Neural cell (in vitro differentiated cells): Measurements from ENCODE around the gene PANX1. TPM values are rescaled to one million over a fixed set of nuclear protein-coding genes. Genes with fewer than 3 reads are reported as not detected.
"Not testable (repeated sequence)": the region's sequence is repeated elsewhere in the genome, so short reads cannot be mapped to it uniquely, and the experiment has no call there.

Experiments used
- H2AFZ ChIP-seq: fragments of 200-600, 300-800 bp; sonication (generic), shearing (Covaris generic); 2 replicates; pipeline ENCODE4 v1.6.0; 2014; ENCODE audit warnings: low read depth, mild to moderate bottlenecking, antibody characterized with exemption, low read length, moderate library complexity
- H3F3A ChIP-seq: fragments of 200-600 bp; shearing (Covaris generic); 2 replicates; pipeline ENCODE4 v1.6.1; 2016; ENCODE audit warnings: mild to moderate bottlenecking, moderate library complexity, mixed read lengths, antibody characterized with exemption, low read length; ENCODE audit not compliant: insufficient read depth, poor library complexity, severe bottlenecking
- H3K27ac ChIP-seq: fragments of 200-600, 300-800 bp; sonication (generic), shearing (Covaris generic); 2 replicates; pipeline ENCODE4 v1.5.1; 2014; ENCODE audit warnings: mild to moderate bottlenecking, low read length, moderate library complexity
- H3K27me3 ChIP-seq: fragments of 300-800, 200-600 bp; sonication (generic), shearing (Covaris generic); 2 replicates; pipeline ENCODE4 v1.6.0; 2014; ENCODE audit warnings: mild to moderate bottlenecking, low read depth, low read length, moderate library complexity; ENCODE audit not compliant: insufficient read depth
- H3K36me3 ChIP-seq: fragments of 300-800, 200-600 bp; sonication (generic), shearing (Covaris generic); 2 replicates; pipeline ENCODE4 v1.5.1; 2014; ENCODE audit warnings: mild to moderate bottlenecking, antibody characterized with exemption, low read length, moderate library complexity; ENCODE audit not compliant: insufficient read depth
- H3K4me2 ChIP-seq: fragments of 300-800, 200-600 bp; sonication (generic), shearing (Covaris generic); 2 replicates; pipeline ENCODE4 v1.6.0; 2014; ENCODE audit warnings: mild to moderate bottlenecking, low read length
- H3K4me3 ChIP-seq: fragments of 300-800, 200-600 bp; sonication (generic), shearing (Covaris generic); 2 replicates; pipeline ENCODE4 v1.5.1; 2014; ENCODE audit warnings: mild to moderate bottlenecking, low read length, moderate library complexity
- H3K79me2 ChIP-seq: fragments of 200-600 bp; shearing (Covaris generic); replicated peaks from 2 replicates; pipeline ENCODE4 v1.6.0; 2014; ENCODE audit warnings: mild to moderate bottlenecking, low read length, moderate library complexity; ENCODE audit not compliant: insufficient read depth
- H3K9ac ChIP-seq: fragments of 300-800, 200-600 bp; sonication (generic), shearing (Covaris generic); 2 replicates; pipeline ENCODE4 v1.6.1; 2016; ENCODE audit warnings: mild to moderate bottlenecking, low read length, mixed read lengths
- H3K9me2 ChIP-seq: fragments of 200-600 bp; shearing (Covaris generic); 2 replicates; pipeline ENCODE4 v1.6.1; 2016; ENCODE audit warnings: mild to moderate bottlenecking, low read length, mixed read lengths; ENCODE audit not compliant: insufficient read depth
- H3K9me3 ChIP-seq: fragments of 200-600, 300-800 bp; sonication (generic), shearing (Covaris generic); 2 replicates; pipeline ENCODE4 v1.6.1; 2016; ENCODE audit warnings: mild to moderate bottlenecking, mixed run types, low read length, moderate library complexity, mixed read lengths
- H4K20me1 ChIP-seq: fragments of 200-600 bp; shearing (Covaris generic); 2 replicates; pipeline ENCODE4 v1.6.1; 2016; ENCODE audit warnings: mild to moderate bottlenecking, mixed run types; ENCODE audit not compliant: insufficient read depth
- EP300 ChIP-seq: fragments of 450-650 bp; conservative IDR thresholded peaks from 2 replicates; pipeline ENCODE4 v1.6.1; 2014; ENCODE audit warnings: antibody characterized with exemption, mild to moderate bottlenecking, moderate library complexity; ENCODE audit not compliant: poor library complexity, severe bottlenecking
- EZH2 ChIP-seq: fragments of 200-600, 300-800 bp; shearing (Covaris generic), sonication (generic); IDR thresholded peaks from 2 replicates; pipeline ENCODE4 v1.6.1; 2014; ENCODE audit warnings: antibody characterized with exemption, low read length, borderline replicate concordance, mild to moderate bottlenecking; ENCODE audit not compliant: insufficient read depth, poor library complexity, severe bottlenecking
- MXI1 ChIP-seq: fragments of 450-650 bp; conservative IDR thresholded peaks from 2 replicates; pipeline ENCODE4 v1.6.1; 2014; ENCODE audit warnings: antibody characterized with exemption, mild to moderate bottlenecking; ENCODE audit not compliant: poor library complexity, severe bottlenecking
- POLR2AphosphoS5 ChIP-seq: IDR thresholded peaks from 2 replicates; pipeline ENCODE4 v1.6.1; 2012
- RAD21 ChIP-seq: fragments of 450-650 bp; conservative IDR thresholded peaks from 2 replicates; pipeline ENCODE4 v1.6.1; 2014; ENCODE audit warnings: antibody characterized with exemption, mild to moderate bottlenecking, moderate library complexity
- SMC3 ChIP-seq: fragments of 450-650 bp; conservative IDR thresholded peaks from 2 replicates; pipeline ENCODE4 v1.6.1; 2014; ENCODE audit warnings: antibody characterized with exemption, mild to moderate bottlenecking, moderate library complexity; ENCODE audit not compliant: poor library complexity
- TAF1 ChIP-seq: IDR thresholded peaks from 2 replicates; pipeline ENCODE4 v1.6.1; 2012; ENCODE audit warnings: low read depth
- polyA plus RNA-seq: library from polyadenylated mRNA; depleted of rRNA; stranded (reverse); fragments of >200 nt; gene quantifications from 2 replicates; pipeline ENCODE4 v1.2.3, GENCODE V29; 2014
- TF ChIP-seq, protein P1 (sequence below): fragments of 450-650 bp; IDR thresholded peaks from 2 replicates; pipeline ENCODE4 v1.5.1; 2014; ENCODE audit warnings: antibody characterized with exemption, mild to moderate bottlenecking, moderate library complexity; ENCODE audit not compliant: poor library complexity, severe bottlenecking
- TF ChIP-seq, protein P2 (sequence below): IDR thresholded peaks from 2 replicates; pipeline ENCODE4 v1.6.1; 2012; ENCODE audit warnings: borderline replicate concordance

PANX1 gene
- polyA plus RNA-seq, 1 donor from 2014 or later: 48.0 TPM

DNA sequence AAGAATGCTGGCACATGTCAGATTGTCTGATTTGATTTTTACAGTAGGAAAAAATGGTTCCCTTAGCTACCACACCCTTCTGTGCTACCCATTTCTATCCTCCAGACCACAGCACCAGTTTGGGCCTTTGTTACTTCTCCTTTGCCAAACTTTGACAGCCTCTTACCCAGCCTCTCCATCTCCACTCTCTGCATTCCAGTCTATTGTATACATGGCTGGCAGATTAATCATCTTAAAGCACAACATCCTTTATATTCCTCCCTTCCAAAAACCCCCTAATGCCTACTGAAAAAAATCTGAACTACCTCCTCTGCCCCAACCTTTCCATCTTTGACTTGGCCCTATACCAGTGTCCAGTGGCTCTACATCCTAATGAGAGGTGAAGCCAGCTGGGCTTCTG lies 10.8 kb upstream of the PANX1 start:
- Histone ChIP-seq H3K9me2 (no peaks in the 10 kb centered on the region), H3K36me3 (no peaks in the 10 kb centered on the region), H3K4me2 (no peak overlapping the region), H3F3A (no peaks in the 10 kb centered on the region), H3K27me3 (no peaks in the 10 kb centered on the region), H3K9ac (no peak overlapping the region), H4K20me1 (no peaks in the 10 kb centered on the region), H2AFZ (no peak overlapping the region), H3K9me3 (no peaks in the 10 kb centered on the region), H3K4me3 (no peak overlapping the region), H3K79me2 (no peaks in the 10 kb centered on the region), H3K27ac (no peak overlapping the region)
- TF ChIP-seq EZH2: no peak
- TF ChIP-seq RAD21: no peak
- TF ChIP-seq MXI1: no peak
- no peak for TF ChIP-seq SMC3
- TF ChIP-seq, protein P1, sequence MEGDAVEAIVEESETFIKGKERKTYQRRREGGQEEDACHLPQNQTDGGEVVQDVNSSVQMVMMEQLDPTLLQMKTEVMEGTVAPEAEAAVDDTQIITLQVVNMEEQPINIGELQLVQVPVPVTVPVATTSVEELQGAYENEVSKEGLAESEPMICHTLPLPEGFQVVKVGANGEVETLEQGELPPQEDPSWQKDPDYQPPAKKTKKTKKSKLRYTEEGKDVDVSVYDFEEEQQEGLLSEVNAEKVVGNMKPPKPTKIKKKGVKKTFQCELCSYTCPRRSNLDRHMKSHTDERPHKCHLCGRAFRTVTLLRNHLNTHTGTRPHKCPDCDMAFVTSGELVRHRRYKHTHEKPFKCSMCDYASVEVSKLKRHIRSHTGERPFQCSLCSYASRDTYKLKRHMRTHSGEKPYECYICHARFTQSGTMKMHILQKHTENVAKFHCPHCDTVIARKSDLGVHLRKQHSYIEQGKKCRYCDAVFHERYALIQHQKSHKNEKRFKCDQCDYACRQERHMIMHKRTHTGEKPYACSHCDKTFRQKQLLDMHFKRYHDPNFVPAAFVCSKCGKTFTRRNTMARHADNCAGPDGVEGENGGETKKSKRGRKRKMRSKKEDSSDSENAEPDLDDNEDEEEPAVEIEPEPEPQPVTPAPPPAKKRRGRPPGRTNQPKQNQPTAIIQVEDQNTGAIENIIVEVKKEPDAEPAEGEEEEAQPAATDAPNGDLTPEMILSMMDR: no peak
- TF ChIP-seq, protein P2, sequence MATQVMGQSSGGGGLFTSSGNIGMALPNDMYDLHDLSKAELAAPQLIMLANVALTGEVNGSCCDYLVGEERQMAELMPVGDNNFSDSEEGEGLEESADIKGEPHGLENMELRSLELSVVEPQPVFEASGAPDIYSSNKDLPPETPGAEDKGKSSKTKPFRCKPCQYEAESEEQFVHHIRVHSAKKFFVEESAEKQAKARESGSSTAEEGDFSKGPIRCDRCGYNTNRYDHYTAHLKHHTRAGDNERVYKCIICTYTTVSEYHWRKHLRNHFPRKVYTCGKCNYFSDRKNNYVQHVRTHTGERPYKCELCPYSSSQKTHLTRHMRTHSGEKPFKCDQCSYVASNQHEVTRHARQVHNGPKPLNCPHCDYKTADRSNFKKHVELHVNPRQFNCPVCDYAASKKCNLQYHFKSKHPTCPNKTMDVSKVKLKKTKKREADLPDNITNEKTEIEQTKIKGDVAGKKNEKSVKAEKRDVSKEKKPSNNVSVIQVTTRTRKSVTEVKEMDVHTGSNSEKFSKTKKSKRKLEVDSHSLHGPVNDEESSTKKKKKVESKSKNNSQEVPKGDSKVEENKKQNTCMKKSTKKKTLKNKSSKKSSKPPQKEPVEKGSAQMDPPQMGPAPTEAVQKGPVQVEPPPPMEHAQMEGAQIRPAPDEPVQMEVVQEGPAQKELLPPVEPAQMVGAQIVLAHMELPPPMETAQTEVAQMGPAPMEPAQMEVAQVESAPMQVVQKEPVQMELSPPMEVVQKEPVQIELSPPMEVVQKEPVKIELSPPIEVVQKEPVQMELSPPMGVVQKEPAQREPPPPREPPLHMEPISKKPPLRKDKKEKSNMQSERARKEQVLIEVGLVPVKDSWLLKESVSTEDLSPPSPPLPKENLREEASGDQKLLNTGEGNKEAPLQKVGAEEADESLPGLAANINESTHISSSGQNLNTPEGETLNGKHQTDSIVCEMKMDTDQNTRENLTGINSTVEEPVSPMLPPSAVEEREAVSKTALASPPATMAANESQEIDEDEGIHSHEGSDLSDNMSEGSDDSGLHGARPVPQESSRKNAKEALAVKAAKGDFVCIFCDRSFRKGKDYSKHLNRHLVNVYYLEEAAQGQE: no peak
- TF ChIP-seq TAF1: no peak
- TF ChIP-seq EP300: no peak
- no peak for TF ChIP-seq POLR2AphosphoS5

DNA sequence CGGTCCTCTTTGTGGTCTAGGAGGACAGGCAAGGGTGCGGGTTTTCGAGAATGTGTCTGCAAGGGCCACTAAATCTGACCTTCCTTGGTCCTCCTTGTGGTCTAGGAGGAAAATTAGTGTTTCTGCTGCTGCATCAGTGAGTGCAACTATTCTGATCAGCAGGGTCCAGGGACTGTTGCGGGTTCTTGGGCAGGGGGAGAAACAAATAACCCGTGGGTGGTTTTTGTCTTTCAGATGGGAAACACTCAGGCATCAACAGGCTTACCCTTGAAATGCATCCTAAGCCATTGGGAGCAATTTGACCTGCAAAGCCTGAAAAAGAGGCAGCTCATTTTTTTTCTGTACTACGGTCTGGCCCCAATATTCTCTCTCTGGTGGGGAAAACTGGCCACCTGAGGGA lies 9.0 kb upstream of the PANX1 start:
- not testable (repeated sequence) for H3K9me3 ChIP-seq, H2AFZ ChIP-seq, H4K20me1 ChIP-seq, H3K36me3 ChIP-seq, H3K9me2 ChIP-seq, H3K4me3 ChIP-seq, H3K27me3 ChIP-seq, H3K27ac ChIP-seq, H3K9ac ChIP-seq, H3K79me2 ChIP-seq, H3F3A ChIP-seq, H3K4me2 ChIP-seq

DNA sequence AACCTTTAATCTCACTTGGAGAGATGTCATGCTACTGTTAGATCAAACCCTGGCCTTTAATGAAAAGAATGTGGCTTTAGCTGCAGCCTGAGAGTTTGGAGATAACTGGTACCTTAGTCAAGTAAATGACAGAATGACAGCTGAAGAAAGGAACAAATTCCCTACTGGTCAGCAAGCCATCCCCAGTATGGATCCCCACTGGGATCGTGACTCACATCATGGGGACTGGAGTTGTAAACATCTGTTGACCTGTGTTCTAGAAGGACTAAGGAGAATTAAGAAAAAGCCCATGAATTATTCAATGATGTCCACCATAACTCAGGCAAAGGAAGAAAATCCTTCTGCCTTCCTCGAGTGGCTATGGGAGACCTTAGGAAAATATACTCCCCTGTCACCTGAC lies 8.1 kb upstream of the PANX1 start:
- H3K79me2 ChIP-seq, H2AFZ ChIP-seq, H3K9me3 ChIP-seq, H3K27ac ChIP-seq, H3F3A ChIP-seq, H3K9ac ChIP-seq, H4K20me1 ChIP-seq, H3K36me3 ChIP-seq, H3K4me3 ChIP-seq, H3K4me2 ChIP-seq, H3K9me2 ChIP-seq, H3K27me3 ChIP-seq: not testable (repeated sequence)
